H1 (cell line): ENCODE measurements around the gene CELF4. TPM values are rescaled to one million over a fixed set of nuclear protein-coding genes. Genes with fewer than 3 reads are reported as not detected.

Experiments
- CBX8 ChIP-seq: fragments of 300-800, 300-1000 bp; sonication (generic); IDR thresholded peaks from 2 replicates; pipeline ENCODE4 v1.7.1; 2016; ENCODE audit warnings: low read depth, low read length, borderline replicate concordance
- EP300 ChIP-seq, 2 experiments: IDR thresholded peaks; 1 replicate in 1 of 2; 2 replicates in 1 of 2; pipeline ENCODE4 v1.6.1; 2011 to 2012; ENCODE audit warnings: low read depth in 2 of 2, low read length in 2 of 2, mild to moderate bottlenecking in 2 of 2, borderline replicate concordance in 1 of 2, inconsistent platforms in 1 of 2, moderate library complexity in 1 of 2
- FOSL1 ChIP-seq: IDR thresholded peaks from 2 replicates; pipeline ENCODE4 v1.6.1; 2011; ENCODE audit warnings: mild to moderate bottlenecking, low read depth, low read length, moderate library complexity; ENCODE audit not compliant: insufficient read depth
- HDAC2 ChIP-seq, 2 experiments: fragments of 300-600 bp in 1 of 2; sonication (generic) in 1 of 2; IDR thresholded peaks; 2 replicates each; pipeline ENCODE4 v1.6.1; 2011 to 2012; ENCODE audit warnings: low read depth in 2 of 2, low read length in 2 of 2, mild to moderate bottlenecking in 2 of 2, moderate library complexity in 2 of 2, borderline replicate concordance in 1 of 2, inconsistent platforms in 1 of 2
- KDM1A ChIP-seq: fragments of 200-600, 300-600 bp; sonication (generic); IDR thresholded peaks from 2 replicates; pipeline ENCODE4 v1.7.1; 2016; ENCODE audit warnings: mild to moderate bottlenecking, low read length, borderline replicate concordance
- KDM4A ChIP-seq: IDR thresholded peaks from one replicate; pipeline ENCODE4 v1.7.1; 2012; ENCODE audit warnings: low read depth, mild to moderate bottlenecking, moderate library complexity, low read length, inconsistent platforms; ENCODE audit not compliant: severe bottlenecking
- POLR2A ChIP-seq, 2 experiments: IDR thresholded peaks; 1 replicate in 1 of 2; 2 replicates in 1 of 2; pipeline ENCODE4 v1.6.1; 2011; ENCODE audit warnings: low read depth in 2 of 2, low read length in 2 of 2, mild to moderate bottlenecking in 2 of 2; ENCODE audit errors: control extremely low read depth in 1 of 2
- RFX5 ChIP-seq: IDR thresholded peaks from 2 replicates; pipeline ENCODE4 v1.6.1; 2011; ENCODE audit warnings: low read depth, low read length, improper control_type of control experiment, borderline replicate concordance
- YY1 ChIP-seq: IDR thresholded peaks from 2 replicates; pipeline ENCODE4 v1.6.1; 2011; ENCODE audit warnings: low read depth, mild to moderate bottlenecking, low read length
- polyA plus RNA-seq, 7 experiments: library from polyadenylated mRNA; depleted of rRNA in 3 of 7; stranded (reverse) in 5 of 7; unstranded in 2 of 7; fragments of >200 nt in 5 of 7; fragments of 200-250 nt in 2 of 7; gene quantifications; 1 replicate in 5 of 7; 2 replicates in 1 of 7; 4 replicates in 1 of 7; pipeline versions ENCODE4 v1.2.1 to v1.2.3, GENCODE V29; 2011 to 2013; ENCODE audit warnings: missing spikeins in 2 of 7, mixed read lengths in 2 of 7
- total RNA-seq: library from RNA; stranded (reverse); fragmentation: NEBNext Ultra II Directional; extraction: Animal tissue kit (Norgen Biotek cat#: 25700); gene quantifications from 2 replicates; pipeline ENCODE4 v1.2.1, GENCODE V29; 2021
- TF ChIP-seq, protein P1 (sequence below): IDR thresholded peaks from 2 replicates; pipeline ENCODE4 v1.6.1; 2012; ENCODE audit warnings: inconsistent platforms

CELF4 gene
- total and polyA plus RNA-seq, 2 of the 8 experiments (the other 6 are each of a cell fraction or from before 2014, with no cell fraction given) = 1.6 to 3.4 TPM

DNA sequence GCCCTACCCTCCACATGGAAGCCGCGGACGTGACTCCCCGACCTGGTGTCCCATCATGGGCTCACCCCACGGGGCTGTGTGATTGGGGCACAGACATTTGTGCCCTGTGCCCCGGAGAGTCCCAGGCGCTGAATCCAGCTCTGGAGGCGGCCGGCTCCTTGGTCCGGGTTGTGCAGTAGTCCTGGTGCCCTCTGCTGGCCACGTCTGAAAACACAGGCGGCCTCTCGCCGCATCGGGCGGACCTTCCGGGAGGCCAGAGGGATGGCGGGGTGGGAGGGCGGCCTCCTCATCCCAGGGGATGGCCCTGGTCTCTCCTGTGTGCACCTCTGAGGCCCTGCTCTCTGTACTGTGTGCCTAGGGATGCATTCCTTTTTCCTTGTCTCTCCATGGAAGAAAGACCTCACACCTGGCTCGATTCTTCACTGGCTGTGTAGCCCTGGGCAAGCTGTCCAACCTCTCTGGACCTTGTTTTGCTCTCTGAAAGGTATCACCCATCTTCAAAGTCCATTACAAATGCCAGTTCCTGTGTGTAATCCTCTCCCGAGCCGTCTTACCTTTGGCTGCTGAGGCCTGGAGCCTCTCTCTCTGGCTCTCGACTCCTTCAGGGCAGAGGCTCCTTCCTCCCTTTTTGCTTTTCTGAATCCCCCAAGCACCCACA lies 27.6 kb downstream of the CELF4 start (continued):
- TF ChIP-seq CBX8 (no peak), EP300 (IDR thresholded peaks at IDR 0.05; ENCODE audit: borderline replicate concordance in 1 of 2, low read depth in 2 of 2, low read length in 2 of 2) (no peak), FOSL1 (no peak), HDAC2 (IDR thresholded peaks at IDR 0.05; ENCODE audit: borderline replicate concordance in 1 of 2, low read depth in 2 of 2, low read length in 2 of 2) (no peak), RFX5 (no peak), KDM1A (peak; percentile 47; the same call in 1 of the 2 replicates), POLR2A (IDR thresholded peaks at IDR 0.05; ENCODE audit: control extremely low read depth in 1 of 2, low read depth in 2 of 2, low read length in 2 of 2) (0 out of 3 replicates have a peak, but pooled peaks of 1 of the 2 experiments have one; percentile 2), YY1 (peak; percentile 52; the same call in 1 of the 2 replicates), KDM4A (no peak)
- TF ChIP-seq, protein P1, sequence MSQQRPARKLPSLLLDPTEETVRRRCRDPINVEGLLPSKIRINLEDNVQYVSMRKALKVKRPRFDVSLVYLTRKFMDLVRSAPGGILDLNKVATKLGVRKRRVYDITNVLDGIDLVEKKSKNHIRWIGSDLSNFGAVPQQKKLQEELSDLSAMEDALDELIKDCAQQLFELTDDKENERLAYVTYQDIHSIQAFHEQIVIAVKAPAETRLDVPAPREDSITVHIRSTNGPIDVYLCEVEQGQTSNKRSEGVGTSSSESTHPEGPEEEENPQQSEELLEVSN = no peak
